Measurements from ENCODE around the gene MDN1.
"Not testable (repeated sequence)": the region's sequence is repeated elsewhere in the genome, so short reads cannot be mapped to it uniquely, and the experiment has no call there.

Gene MDN1

DNA sequence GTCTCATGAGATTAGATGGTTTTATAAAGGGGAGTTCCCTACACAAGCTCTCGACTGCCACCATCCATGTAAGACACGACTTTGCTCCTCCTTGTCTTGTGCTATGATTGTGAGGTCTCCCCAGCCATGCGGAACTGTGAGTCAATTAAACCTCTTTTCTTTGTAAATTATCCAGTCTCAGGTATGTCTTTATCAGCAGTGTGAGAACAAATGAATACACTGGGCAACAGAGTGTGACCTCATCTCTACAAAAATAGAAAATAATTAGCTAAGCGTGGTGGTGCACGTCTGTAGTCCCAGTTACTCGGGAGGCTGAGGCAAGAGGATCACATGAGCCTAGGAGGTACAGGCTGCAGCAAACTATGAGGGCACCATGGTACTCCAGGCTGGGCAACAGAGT lies 51.3 kb downstream of the MDN1 start:
- DNase-seq: no peak

DNA sequence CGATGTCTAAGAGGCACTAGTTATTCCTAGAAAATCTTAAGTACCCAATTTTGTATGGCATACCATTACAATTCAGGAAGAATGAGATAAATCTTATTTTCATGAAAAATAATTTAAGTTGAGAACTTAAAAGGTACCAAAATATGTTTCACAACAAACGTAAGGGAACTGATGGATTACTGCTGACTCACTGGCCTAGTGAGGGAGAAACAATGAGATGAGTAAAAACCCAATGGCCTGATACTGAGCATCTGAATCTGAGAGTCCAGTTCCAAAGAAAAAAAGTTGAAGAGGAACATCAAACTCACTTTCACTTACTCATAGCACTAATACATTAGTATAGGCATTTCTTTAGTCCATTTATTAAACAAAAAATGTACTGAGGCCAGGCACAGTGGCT lies 56.0 kb downstream of the MDN1 start:
- DNase-seq: no peak

DNA sequence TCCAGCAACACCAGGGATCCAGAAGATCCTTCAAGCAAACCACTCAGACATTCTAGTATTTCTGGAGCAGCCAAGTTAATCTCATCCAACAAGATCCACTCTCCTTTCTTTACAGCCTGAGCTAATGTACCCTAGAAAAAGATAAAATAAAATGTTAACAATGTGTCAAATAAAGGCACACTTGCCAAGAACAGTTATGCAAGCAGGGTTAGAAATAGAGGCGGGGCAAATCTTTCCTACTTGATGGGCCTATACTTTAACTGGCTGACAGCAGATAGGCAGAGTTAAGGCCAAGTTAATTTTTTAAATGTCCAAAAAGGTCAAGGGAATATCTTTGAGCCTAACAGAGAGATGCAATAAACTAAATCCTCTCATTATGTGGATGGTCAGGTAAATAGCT lies 60.8 kb downstream of the MDN1 start:
- DNase-seq: no peak

DNA sequence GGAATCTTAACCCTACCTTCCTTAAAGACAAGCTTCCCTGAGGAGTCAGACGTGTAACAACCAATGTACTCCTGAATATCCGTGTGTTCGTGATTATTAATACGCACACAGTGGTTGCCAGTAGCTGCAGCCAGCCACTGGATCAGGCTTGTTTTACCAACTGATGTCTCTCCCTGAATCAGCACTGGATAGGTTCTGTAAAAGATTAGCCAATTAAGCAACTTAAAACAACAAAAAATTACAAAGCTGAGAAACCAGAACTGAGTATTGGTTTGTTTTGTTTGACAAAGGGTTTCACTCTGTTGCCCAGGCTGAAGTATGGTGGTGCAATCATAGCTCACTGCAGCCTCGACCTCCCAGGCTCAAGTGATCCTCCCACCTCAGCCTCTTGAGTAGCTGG lies 69.3 kb downstream of the MDN1 start:
- no peak for DNase-seq

DNA sequence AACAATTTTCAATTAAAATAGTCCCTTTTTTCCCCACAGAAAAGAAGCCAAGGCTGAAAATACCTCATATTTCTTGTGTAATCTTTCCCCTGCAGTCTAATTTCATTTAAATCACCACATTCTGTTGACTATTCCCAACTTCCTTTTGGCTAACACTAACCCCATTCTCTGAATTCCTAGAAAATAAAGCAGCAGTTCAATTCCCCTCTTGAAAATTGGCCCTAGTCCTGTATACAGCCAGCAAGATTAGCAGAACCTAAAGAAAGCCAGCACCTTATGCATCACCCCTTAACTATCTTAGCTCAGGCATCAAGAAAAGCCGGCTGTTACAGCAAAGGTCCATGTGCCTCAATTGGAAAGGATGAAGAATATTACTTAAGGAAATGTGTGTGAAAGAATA lies 69.7 kb downstream of the MDN1 start:
- no peak for DNase-seq

DNA sequence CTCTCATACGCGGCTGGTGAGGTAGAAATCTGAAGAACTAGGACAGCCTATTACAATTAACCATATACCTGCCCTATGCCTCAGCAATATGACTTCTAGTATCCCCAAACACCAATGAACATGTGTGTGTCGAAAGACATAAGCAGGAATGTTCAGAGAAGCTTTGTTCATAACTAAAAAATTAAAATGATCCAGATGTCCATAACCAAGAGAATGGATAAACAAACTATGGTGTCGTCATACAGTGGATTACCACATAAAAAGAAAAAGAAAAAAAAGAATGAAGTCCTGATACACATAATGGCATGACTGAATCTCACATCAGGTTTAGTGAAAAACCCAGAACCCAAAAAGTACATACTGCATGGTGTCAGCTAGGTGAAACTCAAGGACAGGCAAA lies 73.9 kb downstream of the MDN1 start:
- DNase-seq: no peak

DNA sequence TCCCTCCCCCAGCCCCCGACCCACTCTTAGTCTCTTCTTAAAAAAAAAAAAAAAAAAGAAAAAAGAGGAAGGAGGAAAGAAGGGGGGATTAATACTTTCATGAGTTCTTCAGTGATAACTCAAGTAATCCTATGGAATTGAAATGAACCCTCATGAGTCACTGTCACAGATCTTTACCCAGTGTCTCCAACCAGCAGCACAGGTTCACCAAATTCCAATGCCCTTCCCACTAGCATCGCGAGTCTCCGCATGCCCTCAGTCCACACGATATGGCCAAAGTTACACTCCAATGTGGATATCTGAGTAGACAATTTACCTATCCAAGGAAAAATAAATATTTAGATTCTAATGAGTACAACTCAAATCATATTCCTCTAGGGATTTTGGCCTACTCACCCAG lies 74.5 kb downstream of the MDN1 start:
- no peak for DNase-seq

DNA sequence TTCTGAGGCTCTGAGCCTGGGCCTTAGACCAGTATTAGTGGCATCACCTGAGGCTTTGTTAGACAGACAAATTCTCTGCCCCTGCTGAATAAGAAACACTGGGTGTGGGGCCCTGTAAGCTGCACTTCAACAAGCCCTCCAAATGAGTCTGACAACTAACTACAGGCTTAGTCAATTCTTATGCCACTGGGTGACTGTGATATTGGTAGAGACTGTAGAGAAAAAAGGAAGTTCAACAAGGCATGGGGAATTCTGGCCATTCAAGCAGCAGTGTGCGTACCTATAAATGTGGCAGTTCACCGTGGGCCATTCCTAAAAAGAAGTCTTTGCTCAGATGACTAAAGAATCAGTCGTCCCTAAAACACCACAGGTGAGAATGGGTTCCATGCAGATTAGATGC lies 82.7 kb downstream of the MDN1 start:
- no peak for DNase-seq

DNA sequence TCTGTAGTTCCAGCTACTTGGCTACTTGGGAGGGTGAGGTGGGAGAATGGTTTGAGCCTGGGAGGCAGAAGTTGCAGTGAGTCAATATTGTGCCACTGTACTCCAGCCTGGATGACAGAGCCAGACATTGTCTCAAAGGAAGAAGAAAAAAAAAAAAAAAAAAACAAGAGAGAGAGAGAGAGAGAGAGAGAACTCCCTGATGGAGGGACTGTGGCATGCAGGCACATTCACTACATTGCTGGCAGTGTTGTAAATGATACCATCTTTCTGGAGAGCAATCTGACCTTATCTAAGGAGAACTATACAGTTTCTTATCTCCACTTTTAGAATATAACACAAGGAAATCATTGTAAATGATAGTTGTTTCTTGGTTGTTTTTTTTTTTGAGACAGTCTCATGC lies 85.1 kb downstream of the MDN1 start:
- DNase-seq: no peak

DNA sequence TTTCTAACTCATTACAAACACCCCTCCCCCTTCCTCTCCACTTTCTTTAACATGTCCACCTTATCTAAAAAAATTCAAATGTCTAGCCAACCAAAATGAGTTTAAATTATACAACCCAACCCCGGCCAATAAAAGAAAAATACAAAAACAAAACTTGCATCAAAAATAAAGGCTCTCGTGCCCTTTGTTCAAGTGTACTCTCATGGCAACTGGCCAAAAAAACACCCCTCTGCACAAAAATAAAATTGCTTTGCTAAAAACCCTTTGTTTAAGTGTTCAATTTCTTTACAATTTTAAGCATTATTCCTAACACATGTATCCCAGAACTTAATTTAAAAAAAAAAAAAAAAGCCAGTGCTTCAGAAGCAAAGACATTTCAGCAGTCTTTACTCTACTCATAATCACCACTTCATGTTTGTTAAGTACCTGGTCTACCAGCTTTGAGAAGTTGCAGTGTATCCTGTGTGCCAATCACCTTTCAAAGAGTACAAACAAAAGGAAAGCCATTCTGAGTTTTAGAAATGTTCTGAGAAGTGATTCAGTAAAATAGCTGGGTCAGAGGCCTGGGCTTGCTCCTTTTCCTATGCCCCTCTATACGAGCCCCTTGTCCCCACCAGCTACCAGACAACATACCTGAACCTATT lies 87.5 kb downstream of the MDN1 start:
- no peak for DNase-seq

DNA sequence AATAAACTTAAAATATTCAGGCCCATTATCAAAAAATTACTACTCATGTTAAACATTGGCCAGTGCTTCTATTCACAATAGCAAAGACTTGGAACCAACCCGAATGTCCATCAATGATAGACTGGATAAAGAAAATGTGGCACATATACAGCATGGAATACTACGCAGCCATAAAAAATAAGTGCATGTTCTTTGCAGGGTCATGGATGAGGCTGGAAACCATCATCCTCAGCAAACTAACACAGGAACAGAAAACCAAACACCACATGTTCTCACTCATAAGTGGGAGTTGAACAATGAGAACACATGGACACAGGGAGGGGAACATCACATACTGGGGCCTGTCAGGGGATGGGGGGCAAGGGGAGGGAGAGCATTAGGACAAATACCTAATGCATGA lies 88.3 kb downstream of the MDN1 start:
- DNase-seq: not testable (repeated sequence)

DNA sequence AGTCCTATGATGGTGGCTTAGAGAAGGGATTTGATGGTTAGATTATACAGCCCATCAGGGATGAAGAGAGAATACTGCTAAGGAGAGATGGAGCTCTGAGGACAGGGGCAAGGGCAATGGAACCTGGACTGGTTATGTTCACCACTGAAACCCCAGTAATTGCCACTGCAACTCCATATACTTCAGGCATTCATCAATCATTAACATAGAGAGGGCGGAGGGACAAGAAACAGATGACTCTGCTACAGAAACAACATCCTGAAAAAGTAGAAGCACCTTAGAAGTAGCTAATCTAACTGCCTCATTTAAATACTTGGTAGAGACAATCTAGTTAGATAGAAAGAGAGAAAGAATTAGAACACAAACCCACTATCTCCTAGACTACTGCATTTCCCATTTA lies 89.8 kb downstream of the MDN1 start:
- no peak for DNase-seq

DNA sequence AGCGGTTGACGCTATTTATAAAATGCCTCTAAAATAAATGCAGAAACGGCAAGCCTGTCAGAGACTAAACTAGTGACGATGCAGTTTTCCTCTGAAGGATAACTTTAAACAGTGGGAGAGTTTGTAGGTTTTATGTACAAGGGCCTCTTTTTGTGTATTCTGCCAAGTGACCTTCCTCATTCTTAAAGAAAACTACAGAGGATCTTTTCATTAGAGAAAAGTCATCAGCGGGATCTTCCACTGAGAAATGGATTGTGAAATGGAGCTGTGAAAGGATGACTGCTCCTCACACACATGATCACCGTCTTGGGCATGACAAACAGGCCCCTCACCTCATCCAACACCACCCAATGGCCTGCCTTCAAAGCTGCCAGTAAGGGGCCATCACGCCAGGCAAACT lies 92.1 kb downstream of the MDN1 start:
- DNase-seq: no peak

DNA sequence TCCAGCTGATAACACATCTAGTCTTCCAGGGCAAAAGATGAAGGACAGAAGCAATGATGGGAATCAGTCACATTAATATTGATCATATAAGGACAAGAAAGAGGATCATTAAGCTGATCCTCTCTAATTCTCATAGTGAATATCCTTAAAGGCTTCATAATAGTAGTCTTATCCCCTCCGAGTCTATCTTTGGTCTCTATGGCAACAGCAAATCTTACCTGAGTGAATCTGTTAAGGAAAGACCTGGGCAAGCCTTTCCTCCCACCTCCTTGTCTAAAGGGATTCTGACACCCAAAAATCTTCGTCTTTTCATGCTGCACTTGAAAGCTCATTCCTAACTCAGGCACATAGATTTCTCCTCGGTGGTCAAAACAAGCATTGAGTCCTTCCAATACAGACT lies 94.6 kb downstream of the MDN1 start:
- no peak for DNase-seq

DNA sequence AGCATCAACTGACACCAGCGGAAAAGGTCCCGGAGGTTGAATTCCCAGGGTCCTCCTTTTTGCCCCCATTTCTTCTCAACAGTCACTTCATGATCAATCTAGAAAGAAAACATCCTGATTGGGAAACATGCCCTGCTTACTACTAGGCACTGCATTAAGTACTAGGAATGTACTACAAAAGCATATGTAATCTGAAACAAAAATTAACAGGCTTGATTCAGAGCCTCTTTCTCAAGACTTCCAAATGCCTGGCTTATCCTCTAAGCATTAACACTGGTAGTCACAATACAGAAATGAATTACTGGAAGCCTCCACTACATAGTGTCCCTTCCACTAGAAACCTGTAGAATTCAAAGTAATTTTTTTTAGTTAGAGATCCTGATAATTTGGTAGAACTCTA lies 96.5 kb downstream of the MDN1 start:
- no peak for DNase-seq

DNA sequence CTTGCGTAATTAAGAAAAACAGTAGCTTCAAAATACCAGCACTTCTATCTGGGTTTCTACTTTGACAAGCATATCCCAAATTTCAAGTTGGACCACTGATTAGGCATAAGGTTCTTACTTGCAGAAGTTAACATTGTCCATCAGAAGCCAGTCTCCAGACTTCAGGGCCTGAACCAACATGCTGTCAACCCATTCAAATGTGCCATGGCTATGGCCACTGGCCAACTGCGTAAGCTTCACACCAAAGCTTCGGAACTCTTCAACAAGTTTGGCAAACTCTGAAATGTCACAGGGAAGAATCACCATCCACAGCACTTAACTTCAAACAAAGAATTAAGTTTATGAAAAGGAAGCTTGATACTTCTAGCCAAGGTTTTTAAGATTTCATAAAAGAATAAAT lies 103.1 kb downstream of the MDN1 start:
- no peak for DNase-seq

DNA sequence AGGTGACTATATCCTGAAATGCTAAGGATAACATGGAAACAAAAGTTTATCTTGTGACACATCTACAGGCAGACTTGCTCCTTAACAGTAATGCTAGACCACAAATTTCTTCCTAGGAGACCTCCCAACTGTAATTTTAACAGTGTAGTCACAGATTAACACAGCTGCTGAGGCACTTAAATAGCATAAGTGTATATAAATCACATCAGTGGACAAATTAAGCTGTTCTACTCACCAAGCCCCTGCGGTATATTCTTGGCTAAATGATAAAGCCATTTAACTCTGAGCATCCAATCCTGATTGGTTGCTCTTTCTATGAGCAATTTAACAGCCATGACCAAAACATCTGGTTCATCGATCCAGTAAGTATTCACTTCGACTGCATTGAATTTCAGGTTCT lies 107.8 kb downstream of the MDN1 start:
- no peak for DNase-seq

DNA sequence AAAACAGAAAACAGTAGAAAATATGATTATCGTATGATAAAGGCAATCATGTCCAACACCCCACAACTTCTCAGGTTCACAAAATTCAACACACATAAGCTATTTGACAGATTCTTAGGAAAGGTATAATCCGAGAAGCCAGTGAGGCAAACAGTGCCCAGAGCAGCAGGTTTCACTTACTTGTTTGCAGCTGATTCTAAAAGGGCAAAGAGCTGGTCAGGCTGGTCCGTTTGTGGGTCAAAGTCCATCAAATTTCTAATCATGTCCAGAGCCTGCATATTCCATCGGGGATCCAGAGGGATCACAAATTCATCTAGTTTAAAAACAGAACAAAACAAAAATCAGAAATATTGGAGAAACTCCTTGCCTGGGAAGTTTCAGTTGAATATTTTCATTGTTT lies 111.3 kb downstream of the MDN1 start:
- DNase-seq: no peak

DNA sequence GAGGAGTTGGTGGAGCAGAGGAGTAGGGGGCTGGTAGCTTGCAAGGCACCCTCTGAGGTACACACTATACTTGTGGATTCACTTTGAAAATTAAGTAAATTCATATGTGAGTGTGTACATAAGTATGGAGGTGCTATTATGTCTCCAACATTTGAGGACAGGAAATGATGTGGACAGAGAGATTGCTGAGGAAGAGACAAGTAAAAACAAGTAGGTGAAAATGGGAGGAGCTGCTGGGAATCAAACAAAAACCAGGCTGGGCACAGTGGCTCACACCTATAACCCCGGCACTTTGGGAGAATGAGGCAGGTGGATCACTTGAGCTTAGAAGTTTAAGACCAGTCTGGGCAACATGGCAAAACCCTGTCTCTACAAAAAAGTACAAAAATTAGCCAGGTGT lies 111.8 kb downstream of the MDN1 start:
- no peak for DNase-seq

DNA sequence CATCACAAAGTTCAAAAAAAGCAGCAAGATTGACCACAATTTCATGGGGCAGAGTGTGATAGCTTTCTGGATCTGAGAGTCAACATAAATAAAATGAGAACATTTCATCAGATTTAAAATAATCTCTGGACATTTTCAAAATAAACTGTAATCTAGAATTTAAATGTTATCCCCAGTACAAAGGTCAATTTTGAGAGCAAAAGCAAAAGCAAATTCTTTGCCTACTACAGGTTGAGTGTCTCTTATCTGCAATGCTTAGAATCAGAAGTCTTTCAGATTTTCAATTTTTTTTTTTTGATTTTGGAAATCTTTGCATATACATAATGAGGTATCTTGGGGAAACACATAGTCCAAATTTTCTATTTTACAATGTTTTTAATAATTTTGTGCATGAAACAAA lies 113.5 kb downstream of the MDN1 start:
- no peak for DNase-seq

DNA sequence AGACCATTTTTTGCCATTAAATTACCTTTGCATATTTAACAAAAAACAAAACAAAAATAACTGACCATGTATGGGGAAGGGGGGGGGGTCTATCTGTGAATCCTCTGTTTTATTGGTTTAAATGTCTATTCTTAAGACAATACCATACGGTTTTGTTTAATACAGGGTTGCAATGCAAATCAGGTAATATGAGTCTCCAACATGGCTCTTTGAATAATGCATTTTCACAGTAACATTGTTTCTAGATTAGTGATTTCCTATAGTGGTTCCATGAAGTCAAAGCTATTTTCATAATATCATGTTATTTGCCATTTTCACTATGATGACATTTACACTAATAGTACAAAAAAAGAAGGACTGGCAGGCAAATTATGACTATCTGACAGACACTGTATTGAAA lies 116.3 kb downstream of the MDN1 start:
- DNase-seq: no peak

DNA sequence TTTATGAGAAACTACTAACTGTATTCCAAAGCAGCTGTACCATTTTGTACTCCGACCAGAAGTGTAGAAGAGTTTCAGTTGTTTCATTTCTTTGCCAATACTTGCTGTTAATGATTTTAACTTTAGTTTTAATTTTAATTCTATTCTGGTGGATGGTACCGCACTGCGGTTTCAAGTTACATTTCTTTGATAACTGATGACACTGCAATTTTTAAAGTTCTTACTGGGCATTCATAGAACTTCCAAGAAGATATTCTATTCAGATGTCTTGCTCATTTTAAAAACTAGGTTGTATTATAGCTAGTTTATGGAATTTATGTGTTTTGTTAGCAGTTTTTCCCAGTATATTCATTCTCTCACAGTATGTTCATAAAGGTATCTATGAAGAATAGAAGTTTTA lies 117.2 kb downstream of the MDN1 start:
- DNase-seq: no peak

DNA sequence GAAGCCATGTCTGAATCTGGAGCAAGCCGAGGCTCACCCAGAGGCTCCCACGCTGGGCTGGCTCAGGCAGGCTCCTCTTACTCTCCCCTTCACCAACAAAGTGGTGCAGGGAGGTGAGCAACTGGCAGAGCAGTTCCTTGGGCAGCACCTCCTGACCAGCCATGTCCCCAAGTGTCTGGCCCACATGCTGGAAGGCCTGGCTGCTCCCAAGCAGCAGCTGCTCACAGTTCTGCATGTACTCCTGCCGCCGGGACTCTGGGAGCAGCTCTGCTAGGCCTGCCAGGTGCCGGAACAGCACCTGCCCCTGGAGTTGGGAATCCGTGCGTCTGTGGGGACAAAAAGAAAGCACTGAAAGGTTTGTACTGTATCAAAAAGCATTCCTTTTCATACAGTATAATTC lies 123.9 kb downstream of the MDN1 start:
- no peak for DNase-seq

DNA sequence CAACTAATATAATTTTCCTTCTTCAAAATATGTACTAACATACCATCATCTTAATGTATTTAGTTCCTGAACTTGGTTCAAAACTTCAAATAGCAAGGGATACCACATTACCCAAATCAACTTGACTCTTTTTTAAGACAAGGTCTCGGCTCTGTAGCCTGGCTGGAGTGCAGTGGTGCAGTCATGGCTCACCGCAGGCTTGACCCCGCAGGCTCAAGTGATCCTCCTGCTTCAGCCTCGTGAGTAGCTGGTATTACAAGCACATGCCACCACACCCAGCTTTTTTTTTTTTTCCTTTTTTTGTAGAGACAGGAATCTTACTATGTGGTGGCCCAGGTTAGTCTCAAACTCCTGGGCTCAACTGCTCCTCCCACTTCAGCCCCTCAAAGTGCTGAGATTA lies 125.2 kb downstream of the MDN1 start:
- no peak for DNase-seq

DNA sequence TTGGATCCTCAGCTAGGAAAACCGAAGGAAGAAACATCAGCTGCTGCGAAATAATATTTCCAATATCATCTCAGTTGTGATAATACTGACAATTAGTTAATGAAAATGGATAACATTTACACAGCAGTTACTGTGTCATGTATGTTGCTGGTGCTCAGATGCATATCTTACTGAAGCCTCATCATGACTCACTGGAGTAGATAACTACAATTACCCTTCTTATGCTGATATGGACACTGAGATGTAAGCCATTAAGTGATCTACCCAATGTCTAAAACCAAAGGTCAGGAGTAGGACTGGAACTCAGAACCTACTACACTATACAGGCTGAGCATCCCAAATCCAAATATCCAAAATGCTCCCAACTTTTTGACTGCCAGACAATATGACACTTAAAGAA lies 126.4 kb downstream of the MDN1 start:
- DNase-seq: no peak

DNA sequence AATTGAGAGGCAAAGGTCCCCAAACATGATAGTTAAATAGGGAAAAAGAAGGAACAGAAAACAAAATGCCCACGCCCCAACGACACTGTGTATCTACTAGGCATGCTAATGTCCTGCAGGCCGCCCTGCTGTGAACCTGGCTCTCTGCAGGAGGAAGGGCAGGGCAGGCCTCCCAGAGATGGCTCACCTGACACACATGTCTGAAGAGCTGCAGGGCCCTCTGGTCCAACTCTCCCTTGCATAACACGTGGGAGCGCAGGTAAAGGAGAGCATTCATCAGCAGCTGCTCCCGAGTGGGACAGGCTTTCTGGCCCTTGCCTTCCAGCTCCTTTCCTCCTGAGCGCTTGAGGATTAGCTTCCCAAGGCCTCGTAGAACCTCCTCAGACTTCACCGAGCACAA lies 127.3 kb downstream of the MDN1 start:
- no peak for DNase-seq
